Small intestine (tissue), 16 donors: Measurements from ENCODE around the gene TNPO2. TPM values are rescaled to one million over a fixed set of nuclear protein-coding genes. Genes with fewer than 3 reads are reported as not detected.

ENCODE experiments used
- DNase-seq, 2 donors: peaks; one replicate each; pipeline versions ENCODE4 v3.0.0 to v3.0.0-alpha.2; 2013
- FAIRE-seq: peaks from 2 replicates; lab custom pipeline; 2012; peaks lifted over from hg19 to GRCh38; lab: Jason Lieb, UNC
- H3K27ac ChIP-seq, 3 donors: one replicate each; pipeline ENCODE4 v1.5.1; 2013; ENCODE audit warnings: low read length in 2 of 3, mild to moderate bottlenecking in 2 of 3, control low read depth in 1 of 3, inconsistent platforms in 1 of 3, low read depth in 1 of 3, moderate library complexity in 1 of 3
- H3K27me3 ChIP-seq, 3 donors: one replicate each; pipeline ENCODE4 v1.6.1; 2013; ENCODE audit warnings: low read length in 3 of 3, inconsistent platforms in 1 of 3; ENCODE audit not compliant: control insufficient read depth in 3 of 3, insufficient read depth in 3 of 3
- H3K36me3 ChIP-seq, 3 donors: one replicate each; pipeline ENCODE4 v1.6.1; 2013; ENCODE audit warnings: low read length in 3 of 3, inconsistent platforms in 1 of 3, low read depth in 1 of 3, mild to moderate bottlenecking in 1 of 3, moderate library complexity in 1 of 3; ENCODE audit not compliant: control insufficient read depth in 3 of 3, insufficient read depth in 2 of 3
- H3K4me1 ChIP-seq, 3 donors: one replicate each; pipeline ENCODE4 v1.6.1; 2013; ENCODE audit warnings: low read length in 2 of 3, inconsistent platforms in 1 of 3, low read depth in 1 of 3, mild to moderate bottlenecking in 1 of 3, moderate library complexity in 1 of 3; ENCODE audit not compliant: control insufficient read depth in 3 of 3, insufficient read depth in 2 of 3
- H3K4me3 ChIP-seq, 3 donors: one replicate each; pipeline ENCODE4 v1.5.1; 2013; ENCODE audit warnings: low read length in 3 of 3, control low read depth in 1 of 3, inconsistent platforms in 1 of 3, low read depth in 1 of 3, mild to moderate bottlenecking in 1 of 3, moderate library complexity in 1 of 3
- H3K9me3 ChIP-seq, 2 donors: one replicate each; pipeline ENCODE4 v1.6.1; 2013; ENCODE audit warnings: low read depth in 1 of 2, low read length in 1 of 2; ENCODE audit not compliant: control insufficient read depth in 2 of 2, insufficient read depth in 1 of 2
- WGBS, 3 donors: extraction: QIAGEN DNeasy Blood & Tissue Kit; methylation state at CpG; one replicate each; pipeline ENCODE4 v1.1.7; 2013; 5-methylcytosine and 5-hydroxymethylcytosine counted together
- long read RNA-seq, 10 donors: transcript quantifications; one replicate each; lab custom pipeline, GENCODE V29; 2026
- polyA plus RNA-seq, 4 donors: library from polyadenylated mRNA; stranded (reverse) in 3 of 4; unstranded in 1 of 4; fragments of 200-250 nt in 3 of 4; fragments of 120-200 nt in 1 of 4; gene quantifications; one replicate each; pipeline versions ENCODE4 v1.2.1 to v1.2.3, GENCODE V29; 2013
- donor health status: healthy with polysubstance abuse.
- donor health status: control.
- donor health status: control.
- donor health status: Bipolar disorder and iron deficiency.
- donor health status: healthy.

The TNPO2 gene
- 10 to 100 TPM in 3 of 4 donors, 1 to 10 TPM in 1; 9.8 to 41.3 (median 19.7) TPM for polyA plus RNA-seq
- long read RNA-seq, donor 1: 0 reads
- long read RNA-seq, donor 2: 0 reads
- long read RNA-seq, donor 3, partial matches to known transcripts: 0 of 1 reads
- long read RNA-seq, donor 3, other reads (novel, unspliced or antisense): 0 of 1 reads
- long read RNA-seq, donor 4: 0 reads
- long read RNA-seq, donor 5: 0 reads
- long read RNA-seq, donor 6, partial matches to known transcripts: 0 of 1 reads
- long read RNA-seq, donor 6, other reads (novel, unspliced or antisense): 0 of 1 reads
- long read RNA-seq, donor 7, partial matches to known transcripts: 0 of 1 reads
- long read RNA-seq, donor 7, other reads (novel, unspliced or antisense): 0 of 1 reads
- long read RNA-seq, donor 8: 0 reads
- long read RNA-seq, donor 9: 0 reads
- long read RNA-seq, donor 10, partial matches to known transcripts: 0 of 1 reads
- long read RNA-seq, donor 10, other reads (novel, unspliced or antisense): 0 of 1 reads

DNA sequence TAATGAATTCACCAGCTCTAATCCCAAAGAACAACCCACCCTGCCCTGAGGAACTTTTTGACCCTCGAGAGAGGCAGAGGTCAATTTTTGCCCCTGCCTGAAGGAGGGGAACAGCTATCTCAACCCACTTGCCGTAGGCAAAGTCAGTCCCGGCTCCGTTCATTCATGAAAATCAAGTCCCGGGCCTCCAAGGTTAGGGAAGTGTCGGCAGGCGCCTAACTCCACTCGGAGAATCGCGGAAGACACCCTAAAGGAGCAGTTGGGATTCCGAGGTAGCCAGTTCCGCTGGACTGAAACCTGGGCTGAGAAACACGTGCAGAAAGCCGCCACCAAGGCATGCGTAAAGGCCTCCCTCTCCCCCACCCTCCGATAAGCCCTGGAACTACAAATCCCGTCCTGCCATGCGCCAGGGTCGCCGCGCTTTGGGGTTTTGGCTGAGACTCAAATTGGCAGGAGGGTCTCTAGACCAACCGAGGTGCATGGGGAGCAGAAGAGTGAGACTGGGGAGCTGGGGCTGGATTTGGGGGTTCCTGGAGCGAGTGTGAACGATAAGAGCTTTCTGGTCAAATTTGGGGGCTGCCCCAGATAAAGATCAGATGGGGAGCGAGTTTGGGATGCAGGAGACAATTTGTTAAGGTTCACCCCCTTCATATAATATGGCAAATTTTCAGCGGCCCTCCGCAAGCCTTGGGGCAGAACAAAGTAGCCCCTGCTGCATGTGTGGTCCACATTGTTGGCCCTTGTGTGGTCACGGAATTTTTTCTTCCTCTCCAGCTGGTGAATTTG is at the start of gene TNPO2:
TNPO2 (minus strand) TSS at position 292 of the 786 bp plus-strand sequence. CDS start 2,955 bp downstream, outside the sequence.
- Histone ChIP-seq H3K27me3 (no peaks in the 10 kb centered on the region), H3K4me1 (peaks cover 0 to 12% (median 4%) of the 10 kb centered on the region in 3 donors), H3K27ac (peak within 1 kb of the TSS; percentile 15 to 91 (median 87)), H3K9me3 (no peaks in the 10 kb centered on the region), H3K4me3 (peak within 1 kb of the TSS; percentile 33 to 72 (median 45)), H3K36me3 (peaks cover 0 to 32% (median 3%) of the 10 kb centered on the region in 3 donors)
- WGBS, 3 donors: 3 to 5% (median 4%) methylated on average over 27 to 28 of the region's 28 CpGs
- DNase-seq (peak; percentile 69 to 81), FAIRE-seq (no peak)

DNA sequence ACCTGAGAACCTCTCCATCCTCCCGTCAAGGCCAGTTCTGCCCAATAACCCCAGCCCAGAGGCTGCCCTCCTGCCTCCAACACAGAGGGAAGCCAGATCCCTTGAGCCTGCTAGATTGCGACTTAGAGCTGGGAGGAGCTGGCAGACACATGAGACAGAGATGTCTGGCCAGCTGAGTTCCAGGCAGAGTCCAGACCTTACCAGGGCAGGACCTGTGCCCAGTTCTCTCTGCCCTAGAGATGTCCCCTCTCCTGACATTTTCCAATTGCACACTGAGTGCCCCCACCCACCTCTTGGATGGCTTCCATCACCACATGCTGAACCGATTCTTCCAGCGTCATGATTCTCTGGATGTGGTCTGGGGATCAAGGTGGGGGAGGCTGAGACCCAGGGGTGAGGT is 48.6 kb upstream of the TNPO2 start:
- Histone ChIP-seq H3K27me3 (no peaks in the 10 kb centered on the region), H3K27ac (no peak overlapping the region), H3K4me3 (no peak overlapping the region), H3K4me1 (peaks cover 0 to 30% (median 0%) of the 10 kb centered on the region in 3 donors), H3K9me3 (no peaks in the 10 kb centered on the region), H3K36me3 (peaks cover 0 to 68% (median 11%) of the 10 kb centered on the region in 3 donors)
- no peak for DNase-seq
- 78 to 89% (median 86%) methylated on average over 4 of the region's 4 CpGs for WGBS, 3 donors
- FAIRE-seq: no peak

DNA sequence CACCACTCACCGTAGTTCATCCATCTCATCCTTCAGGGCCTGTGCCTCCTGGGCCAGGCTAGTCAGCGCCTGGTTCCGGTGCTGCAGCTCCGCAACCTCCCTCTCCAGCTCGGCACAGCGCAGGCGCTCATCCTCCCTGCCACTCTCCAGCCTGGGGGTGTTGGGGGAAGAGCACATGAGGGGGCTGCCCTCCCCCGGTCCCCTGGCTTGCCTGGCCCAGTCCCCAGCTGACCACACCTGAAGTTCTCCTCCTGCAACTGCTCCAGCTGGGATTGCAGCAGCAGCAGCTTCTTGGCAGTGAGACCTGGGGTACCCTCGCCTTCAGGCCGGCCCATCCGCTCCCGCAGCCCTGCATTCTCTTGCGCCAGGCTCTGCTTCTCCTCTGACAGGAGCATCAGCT is 47.2 kb upstream of the TNPO2 start:
- Histone ChIP-seq H3K9me3 (no peaks in the 10 kb centered on the region), H3K36me3 (peaks cover 0 to 77% (median 15%) of the 10 kb centered on the region in 3 donors), H3K4me1 (peaks cover 0 to 27% (median 0%) of the 10 kb centered on the region in 3 donors), H3K4me3 (no peak overlapping the region), H3K27ac (no peak overlapping the region), H3K27me3 (no peaks in the 10 kb centered on the region)
- WGBS, 3 donors: 95 to 98% (median 98%) methylated on average over 11 to 13 of the region's 13 CpGs
- FAIRE-seq (no peak), DNase-seq (no peak)

DNA sequence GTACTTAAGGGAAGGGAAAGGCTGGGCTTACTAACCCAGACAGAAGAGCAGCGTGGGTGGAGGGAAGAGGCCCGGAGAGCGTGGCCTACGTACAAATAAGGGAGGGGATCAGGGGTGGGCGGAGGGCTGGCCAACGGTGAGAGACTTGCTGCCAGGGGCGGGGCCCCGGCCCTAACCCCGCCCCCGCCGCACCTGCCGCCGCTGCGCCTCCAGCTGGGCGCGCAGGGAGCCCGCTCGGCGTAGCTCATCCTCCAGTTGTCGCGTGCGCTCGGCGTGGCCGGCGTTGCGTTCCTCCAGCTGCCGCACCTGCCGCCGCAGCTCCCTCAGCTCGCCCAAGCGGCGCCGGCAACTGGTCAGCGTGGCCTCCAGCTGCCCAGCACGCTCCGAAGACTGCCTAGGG is 46.0 kb upstream of the TNPO2 start:
- WGBS, 3 donors: 53 to 55% (median 54%) methylated on average over 34 to 37 of the region's 37 CpGs
- H3K27ac ChIP-seq: no peak overlapping the region
- FAIRE-seq (no peak), DNase-seq (peak; percentile 55 to 66)
- H3K27me3 ChIP-seq: no peaks in the 10 kb centered on the region
- H3K4me3 ChIP-seq: no peak overlapping the region
- no peaks in the 10 kb centered on the region for H3K9me3 ChIP-seq
- H3K4me1 ChIP-seq: peaks cover 0 to 29% (median 0%) of the 10 kb centered on the region in 3 donors
- H3K36me3 ChIP-seq: peaks cover 0 to 88% (median 17%) of the 10 kb centered on the region in 3 donors

DNA sequence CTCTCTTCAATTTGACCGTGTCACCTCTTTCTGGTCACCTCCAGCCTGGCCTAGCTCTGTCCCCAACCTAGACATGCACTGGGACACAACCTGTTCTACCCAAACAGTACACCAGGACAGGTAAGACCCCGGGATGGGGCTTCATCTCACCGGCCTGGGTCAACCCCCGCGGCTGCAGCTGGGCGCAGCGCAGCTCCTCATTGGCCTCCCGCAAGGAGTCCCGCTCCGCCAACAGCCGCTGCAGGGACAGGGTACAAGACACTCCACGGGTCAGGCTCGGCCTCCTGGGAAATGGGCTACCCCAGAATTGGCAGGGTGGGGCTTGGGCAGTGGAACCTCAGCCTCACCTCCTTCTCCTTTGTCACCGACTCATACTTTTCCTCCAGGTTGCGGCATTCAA is 43.9 kb upstream of the TNPO2 start:
- FAIRE-seq: no peak
- WGBS, 3 donors: 94 to 99% (median 95%) methylated on average over 15 of the region's 15 CpGs
- H3K36me3 ChIP-seq: peaks cover 3 to 89% (median 29%) of the 10 kb centered on the region in 3 donors

DNA sequence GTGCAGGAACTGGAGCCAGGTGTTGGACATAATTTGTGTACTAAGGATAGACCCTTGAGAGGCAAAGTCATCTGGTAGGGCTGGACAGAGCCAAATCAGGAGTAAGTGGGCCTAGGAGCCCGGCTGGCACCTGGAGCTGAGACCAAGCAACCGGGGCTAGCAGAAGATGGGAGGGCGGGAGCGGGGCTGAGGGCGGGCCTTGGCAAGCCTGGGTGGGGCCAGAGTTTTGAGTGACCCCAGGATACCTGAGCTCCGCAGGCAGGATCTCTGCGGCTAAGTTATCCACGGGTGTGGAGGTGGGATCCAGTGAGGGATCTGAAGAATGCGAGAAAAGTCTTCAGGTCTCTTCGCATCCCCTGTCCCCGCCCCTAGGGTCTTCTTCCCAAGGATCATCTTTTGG is 43.4 kb upstream of the TNPO2 start:
- Histone ChIP-seq H3K36me3 (peaks cover 3 to 86% (median 29%) of the 10 kb centered on the region in 3 donors), H3K27me3 (no peaks in the 10 kb centered on the region), H3K9me3 (peaks cover 0 to 6% of the 10 kb centered on the region in 2 donors), H3K4me3 (no peak overlapping the region), H3K27ac (no peak overlapping the region), H3K4me1 (peaks cover 0 to 13% (median 0%) of the 10 kb centered on the region in 3 donors)
- 93 to 96% (median 95%) methylated on average over 11 of the region's 11 CpGs for WGBS, 3 donors
- DNase-seq (no peak), FAIRE-seq (no peak)

More for the DNA sequence above, 43.9 kb upstream of the TNPO2 start:
- Histone ChIP-seq H3K4me3 (no peak overlapping the region), H3K27me3 (no peaks in the 10 kb centered on the region), H3K4me1 (peaks cover 0 to 13% (median 0%) of the 10 kb centered on the region in 3 donors), H3K27ac (no peak overlapping the region), H3K9me3 (peaks cover 0 to 6% of the 10 kb centered on the region in 2 donors)
- no peak for DNase-seq

DNA sequence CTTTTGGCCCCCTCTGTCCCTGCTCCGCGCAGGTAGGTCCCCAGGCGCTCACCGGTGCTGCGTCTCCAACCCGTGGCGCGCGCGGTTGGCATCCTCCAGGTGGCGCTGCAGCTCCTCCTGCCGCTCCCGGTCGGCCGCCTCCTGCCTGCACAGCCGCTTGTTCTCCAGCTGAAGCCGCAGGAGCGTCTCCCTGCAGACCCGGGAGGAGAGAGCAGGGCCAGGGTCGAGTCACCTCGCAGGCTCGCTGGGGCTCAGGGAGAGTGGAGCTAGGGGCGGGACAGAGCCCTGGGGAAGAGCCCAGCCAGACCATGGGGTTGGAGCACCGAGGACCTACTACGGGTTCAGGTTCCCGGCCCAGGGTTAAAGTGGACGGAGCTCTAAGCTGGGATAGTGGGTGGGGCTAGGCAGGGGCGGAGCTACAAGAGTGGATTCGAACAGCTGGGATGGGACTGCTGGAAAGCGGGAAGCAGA is 42.4 kb upstream of the TNPO2 start:
- Histone ChIP-seq H3K27ac (peak overlapping the region in 1 of 3 donors; percentile 82), H3K9me3 (peaks cover 0 to 6% of the 10 kb centered on the region in 2 donors), H3K36me3 (peaks cover 3 to 82% (median 27%) of the 10 kb centered on the region in 3 donors), H3K4me3 (peak overlapping the region in 1 of 3 donors; percentile 53), H3K27me3 (no peaks in the 10 kb centered on the region), H3K4me1 (peaks cover 0 to 13% (median 0%) of the 10 kb centered on the region in 3 donors)
- DNase-seq (peak; percentile 73 to 94), FAIRE-seq (no peak)
- 42 to 86% (median 56%) methylated on average over 27 to 30 of the region's 30 CpGs for WGBS, 3 donors

DNA sequence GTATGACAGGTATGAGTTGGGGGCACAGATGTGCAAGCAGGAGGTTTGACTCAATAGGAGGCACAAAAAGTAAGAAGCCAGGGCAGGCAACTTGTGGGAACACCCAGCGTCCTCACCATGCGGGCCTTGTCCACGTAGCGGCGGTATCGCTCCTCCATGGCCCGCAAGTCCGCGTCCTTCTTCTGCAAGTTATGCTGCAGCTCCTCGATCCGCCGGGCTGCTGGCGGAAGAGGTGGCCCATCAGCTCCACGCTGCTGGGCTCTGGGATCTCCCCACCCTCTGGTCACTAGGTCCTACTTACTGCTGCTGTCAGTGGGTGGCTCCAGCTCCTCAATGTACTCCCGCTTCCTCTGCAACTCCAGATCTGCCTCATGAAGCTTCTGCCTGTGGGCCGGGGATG is 41.0 kb upstream of the TNPO2 start:
- no peak for FAIRE-seq
- peaks cover 0 to 4% (median 0%) of the 10 kb centered on the region in 3 donors for H3K4me1 ChIP-seq
- DNase-seq: no peak
- H3K36me3 ChIP-seq: peaks cover 3 to 69% (median 18%) of the 10 kb centered on the region in 3 donors
- H3K27me3 ChIP-seq: no peaks in the 10 kb centered on the region
- H3K27ac ChIP-seq: no peak overlapping the region
- WGBS, 3 donors: 97 to 99% (median 97%) methylated on average over 16 of the region's 16 CpGs
- H3K4me3 ChIP-seq: no peak overlapping the region
- peaks cover 0 to 9% of the 10 kb centered on the region in 2 donors for H3K9me3 ChIP-seq
